Activated naive CD8-positive, alpha-beta T cell treated with anti-CD3 and anti-CD28 coated beads, Interleukin-2, amount 50 U/mL, for 24 hours (primary cell): ENCODE results near the gene SMIM35.

Experiments
- ATAC-seq: fragments of 150-1000 bp; cut with Tn5 transposase; one replicate; pipeline ENCODE4 v1.10.0; 2021
- DNase-seq: peaks from one replicate; pipeline ENCODE4 v3.0.0; 2021
- H3K27ac Mint-ChIP-seq: one replicate; pipeline ENCODE4 v1.8.0; 2021; ENCODE audit warnings: mild to moderate bottlenecking, mixed read lengths
- H3K27me3 Mint-ChIP-seq: one replicate; pipeline ENCODE4 v1.8.0; 2021; ENCODE audit warnings: mixed read lengths
- H3K36me3 Mint-ChIP-seq: one replicate; pipeline ENCODE4 v1.8.0; 2021; ENCODE audit warnings: low read depth, mixed read lengths
- H3K4me1 Mint-ChIP-seq: one replicate; pipeline ENCODE4 v1.8.0; 2021; ENCODE audit warnings: mixed read lengths
- H3K4me3 Mint-ChIP-seq: one replicate; pipeline ENCODE4 v1.8.0; 2021; ENCODE audit warnings: mild to moderate bottlenecking, moderate library complexity, mixed read lengths
- H3K9me3 Mint-ChIP-seq: one replicate; pipeline ENCODE4 v1.8.0; 2021; ENCODE audit warnings: mixed read lengths

Gene SMIM35

GRCh38 chr11:118004543-118005223 lies 82.1 kb downstream of the SMIM35 start:
- DNase-seq (no peak), ATAC-seq (no peak)
- Mint-ChIP-seq H3K36me3 (peaks cover 23% of the 10 kb centered on the region), H3K4me1 (peaks cover 98% of the 10 kb centered on the region), H3K27me3 (no peaks in the 10 kb centered on the region), H3K9me3 (peaks cover 9% of the 10 kb centered on the region), H3K27ac (peak overlapping the region; percentile 97), H3K4me3 (no peak overlapping the region)

- ATAC-seq: no peak
- peaks cover 99% of the 10 kb centered on the region for H3K4me1 Mint-ChIP-seq
- peak overlapping the region; percentile 48 for H3K4me3 Mint-ChIP-seq
- peaks cover 25% of the 10 kb centered on the region for H3K36me3 Mint-ChIP-seq
- peaks cover 9% of the 10 kb centered on the region for H3K9me3 Mint-ChIP-seq
- H3K27ac Mint-ChIP-seq: peak overlapping the region; percentile 97
- H3K27me3 Mint-ChIP-seq: no peaks in the 10 kb centered on the region
- no peak for DNase-seq
Measured at GRCh38 chr11:118003456-118003855, 83.3 kb downstream of the SMIM35 start.

GRCh38 chr11:118002541-118003423 lies 84.0 kb downstream of the SMIM35 start:
- no peaks in the 10 kb centered on the region for H3K27me3 Mint-ChIP-seq

GRCh38 chr11:118002010-118002540 lies 84.7 kb downstream of the SMIM35 start:
- peak; percentile 60 for ATAC-seq
- peak overlapping the region; percentile 61 for H3K4me3 Mint-ChIP-seq
- peak; percentile 56 for DNase-seq
- H3K27ac Mint-ChIP-seq: peak overlapping the region; percentile 97
- H3K36me3 Mint-ChIP-seq: peaks cover 38% of the 10 kb centered on the region
- H3K9me3 Mint-ChIP-seq: peaks cover 13% of the 10 kb centered on the region
- no peaks in the 10 kb centered on the region for H3K27me3 Mint-ChIP-seq
- H3K4me1 Mint-ChIP-seq: peaks cover 99% of the 10 kb centered on the region

More at GRCh38 chr11:118002541-118003423, 84.0 kb downstream of the SMIM35 start:
- peaks cover 9% of the 10 kb centered on the region for H3K9me3 Mint-ChIP-seq
- peak overlapping the region; percentile 61 for H3K4me3 Mint-ChIP-seq
- DNase-seq: peak; percentile 70
- H3K27ac Mint-ChIP-seq: peak overlapping the region; percentile 97
- ATAC-seq: peak; percentile 77
- peaks cover 31% of the 10 kb centered on the region for H3K36me3 Mint-ChIP-seq
- H3K4me1 Mint-ChIP-seq: peaks cover 99% of the 10 kb centered on the region

- H3K4me1 Mint-ChIP-seq: peaks cover 98% of the 10 kb centered on the region
- DNase-seq (no peak), ATAC-seq (peak; percentile 5)
- peaks cover 13% of the 10 kb centered on the region for H3K9me3 Mint-ChIP-seq
- no peaks in the 10 kb centered on the region for H3K27me3 Mint-ChIP-seq
- peak overlapping the region; percentile 97 for H3K27ac Mint-ChIP-seq
- H3K4me3 Mint-ChIP-seq: peak overlapping the region; percentile 61
- H3K36me3 Mint-ChIP-seq: peaks cover 42% of the 10 kb centered on the region
Measured at GRCh38 chr11:118001494-118001971, 85.2 kb downstream of the SMIM35 start.

- DNase-seq (no peak), ATAC-seq (no peak)
- H3K27me3 Mint-ChIP-seq: no peaks in the 10 kb centered on the region
- H3K27ac Mint-ChIP-seq: peak overlapping the region; percentile 97
- peaks cover 13% of the 10 kb centered on the region for H3K9me3 Mint-ChIP-seq
- H3K4me3 Mint-ChIP-seq: peak overlapping the region; percentile 61
- H3K4me1 Mint-ChIP-seq: peaks cover 97% of the 10 kb centered on the region
- H3K36me3 Mint-ChIP-seq: peaks cover 46% of the 10 kb centered on the region
Measured at GRCh38 chr11:118000850-118001228, 85.9 kb downstream of the SMIM35 start.

GRCh38 chr11:118000067-118000849 lies 86.5 kb downstream of the SMIM35 start:
- Mint-ChIP-seq H3K4me3 (no peak overlapping the region), H3K4me1 (peaks cover 95% of the 10 kb centered on the region), H3K27ac (peak overlapping the region; percentile 97), H3K36me3 (peaks cover 52% of the 10 kb centered on the region), H3K27me3 (no peaks in the 10 kb centered on the region), H3K9me3 (peaks cover 13% of the 10 kb centered on the region)
- ATAC-seq: no peak
- no peak for DNase-seq

- no peak overlapping the region for H3K4me3 Mint-ChIP-seq
- H3K27ac Mint-ChIP-seq: peak overlapping the region; percentile 97
- H3K27me3 Mint-ChIP-seq: no peaks in the 10 kb centered on the region
- peaks cover 13% of the 10 kb centered on the region for H3K9me3 Mint-ChIP-seq
- H3K36me3 Mint-ChIP-seq: peaks cover 60% of the 10 kb centered on the region
- DNase-seq (no peak), ATAC-seq (no peak)
- H3K4me1 Mint-ChIP-seq: peaks cover 90% of the 10 kb centered on the region
Measured at GRCh38 chr11:117999354-117999993, 87.3 kb downstream of the SMIM35 start.

- H3K4me1 Mint-ChIP-seq: peaks cover 87% of the 10 kb centered on the region
- no peak for ATAC-seq
- H3K36me3 Mint-ChIP-seq: peaks cover 62% of the 10 kb centered on the region
Measured at GRCh38 chr11:117998664-117999353, 88.0 kb downstream of the SMIM35 start.

GRCh38 chr11:117997823-117998579 lies 88.8 kb downstream of the SMIM35 start:
- H3K9me3 Mint-ChIP-seq: peaks cover 3% of the 10 kb centered on the region
- no peaks in the 10 kb centered on the region for H3K27me3 Mint-ChIP-seq
- H3K4me1 Mint-ChIP-seq: peaks cover 85% of the 10 kb centered on the region
- DNase-seq: peak; percentile 32
- no peak overlapping the region for H3K4me3 Mint-ChIP-seq
- H3K36me3 Mint-ChIP-seq: peaks cover 67% of the 10 kb centered on the region
- ATAC-seq: no peak
- peak overlapping the region; percentile 80 for H3K27ac Mint-ChIP-seq

More at GRCh38 chr11:117998664-117999353, 88.0 kb downstream of the SMIM35 start:
- peak overlapping the region; percentile 80 for H3K27ac Mint-ChIP-seq
- H3K9me3 Mint-ChIP-seq: peaks cover 7% of the 10 kb centered on the region
- H3K4me3 Mint-ChIP-seq: no peak overlapping the region
- no peaks in the 10 kb centered on the region for H3K27me3 Mint-ChIP-seq
- DNase-seq: peak; percentile 2

GRCh38 chr11:117997406-117997805 lies 89.4 kb downstream of the SMIM35 start:
- Mint-ChIP-seq H3K4me3 (no peak overlapping the region), H3K27me3 (no peaks in the 10 kb centered on the region), H3K4me1 (peaks cover 85% of the 10 kb centered on the region), H3K27ac (peak overlapping the region; percentile 80), H3K9me3 (peaks cover 3% of the 10 kb centered on the region), H3K36me3 (peaks cover 73% of the 10 kb centered on the region)
- no peak for ATAC-seq
- no peak for DNase-seq

- Mint-ChIP-seq H3K27me3 (no peaks in the 10 kb centered on the region), H3K9me3 (peaks cover 3% of the 10 kb centered on the region), H3K4me1 (peaks cover 84% of the 10 kb centered on the region), H3K27ac (no peak overlapping the region), H3K36me3 (peaks cover 79% of the 10 kb centered on the region), H3K4me3 (no peak overlapping the region)
- ATAC-seq (no peak), DNase-seq (no peak)
Measured at GRCh38 chr11:117996058-117996457, 90.7 kb downstream of the SMIM35 start.

- ATAC-seq (no peak), DNase-seq (no peak)
- peaks cover 82% of the 10 kb centered on the region for H3K36me3 Mint-ChIP-seq
- H3K27me3 Mint-ChIP-seq: no peaks in the 10 kb centered on the region
- H3K9me3 Mint-ChIP-seq: peaks cover 3% of the 10 kb centered on the region
- peaks cover 84% of the 10 kb centered on the region for H3K4me1 Mint-ChIP-seq
- H3K4me3 Mint-ChIP-seq: no peak overlapping the region
- no peak overlapping the region for H3K27ac Mint-ChIP-seq
Measured at GRCh38 chr11:117995472-117995871, 91.3 kb downstream of the SMIM35 start.
